Hematopoietic multipotent progenitor cell (in vitro differentiated cells): ENCODE results near the gene SUN5. TPM values are rescaled to one million over a fixed set of nuclear protein-coding genes. Genes with fewer than 3 reads are reported as not detected.

Source experiments
- DNase-seq, 3 donors: peaks; one replicate each; pipeline ENCODE4 v3.0.0-alpha.2; 2011 to 2015; ENCODE audit warnings: low read depth in 2 of 3, low spot score in 2 of 3
- total RNA-seq: library from RNA; depleted of rRNA; stranded (reverse); fragments of >200 nt; gene quantifications from one replicate; pipeline ENCODE4 v1.2.3, GENCODE V29; 2012

SUN5 gene
- total RNA-seq, 1 donor, result not detected

DNA sequence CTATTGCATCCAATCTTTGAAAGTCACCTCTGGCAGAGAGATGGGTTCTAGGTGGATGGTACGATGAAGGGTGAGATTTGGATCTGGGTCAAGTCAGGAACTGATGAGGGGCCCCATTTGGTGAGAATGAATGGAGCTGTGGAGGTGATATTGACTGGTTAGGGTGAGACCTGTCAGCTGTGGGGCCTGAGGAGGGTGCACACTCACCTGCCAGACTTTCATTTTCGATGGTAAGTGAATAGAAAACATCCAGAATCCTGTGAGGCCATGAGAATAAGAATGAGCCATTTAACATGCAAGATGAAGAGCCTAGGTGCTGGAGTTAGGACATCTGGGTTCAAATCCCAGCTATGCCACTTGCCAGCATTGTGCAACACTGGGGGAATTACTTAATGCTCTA, 6.8 kb downstream of the SUN5 start:
- no peak for DNase-seq

DNA sequence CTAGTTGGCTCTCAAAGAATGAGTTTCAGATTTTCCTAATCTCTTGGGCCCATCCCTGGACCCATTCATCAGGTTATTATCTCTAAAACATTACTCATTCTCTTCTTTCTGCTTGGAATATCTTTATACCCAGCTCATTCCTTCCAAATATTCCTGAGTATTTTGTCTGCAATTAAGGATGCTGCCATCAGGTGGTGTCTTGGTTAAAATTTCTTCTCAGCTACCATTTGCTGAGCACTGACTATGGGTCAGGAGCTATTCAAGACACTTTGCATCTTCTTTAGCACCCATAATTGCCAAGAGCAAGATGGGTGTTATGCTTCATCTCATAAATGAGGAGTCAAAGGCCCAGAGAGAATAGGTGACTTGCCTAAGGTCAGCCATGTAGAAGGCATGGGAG, 8.4 kb downstream of the SUN5 start:
- no peak for DNase-seq

DNA sequence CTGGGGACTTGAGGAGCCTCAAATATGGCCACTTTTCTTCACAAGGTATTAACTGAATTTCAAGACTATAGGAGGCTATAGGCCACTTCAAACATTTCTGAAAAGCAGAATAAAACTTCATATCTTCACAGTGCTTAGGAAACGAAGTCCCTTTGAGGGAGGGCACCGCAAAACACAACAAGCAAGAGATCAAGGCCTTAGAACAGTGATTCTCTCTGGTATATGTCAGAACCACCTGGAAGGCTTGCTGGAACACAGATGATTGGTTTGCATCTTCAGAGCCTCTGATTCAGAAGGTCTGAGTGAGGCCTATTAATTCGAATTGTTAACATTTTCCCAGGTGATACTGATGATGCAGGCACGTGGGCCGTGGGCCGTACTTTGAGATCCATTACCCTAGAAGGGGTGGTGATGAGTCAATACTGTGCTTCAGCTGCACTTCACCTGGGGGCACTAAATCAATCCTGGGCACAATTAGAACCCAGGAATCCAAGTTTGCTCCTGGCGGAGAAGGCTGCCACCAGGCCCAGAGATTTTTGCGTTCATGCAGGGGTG, 10.7 kb downstream of the SUN5 start:
- DNase-seq, result no peak

DNA sequence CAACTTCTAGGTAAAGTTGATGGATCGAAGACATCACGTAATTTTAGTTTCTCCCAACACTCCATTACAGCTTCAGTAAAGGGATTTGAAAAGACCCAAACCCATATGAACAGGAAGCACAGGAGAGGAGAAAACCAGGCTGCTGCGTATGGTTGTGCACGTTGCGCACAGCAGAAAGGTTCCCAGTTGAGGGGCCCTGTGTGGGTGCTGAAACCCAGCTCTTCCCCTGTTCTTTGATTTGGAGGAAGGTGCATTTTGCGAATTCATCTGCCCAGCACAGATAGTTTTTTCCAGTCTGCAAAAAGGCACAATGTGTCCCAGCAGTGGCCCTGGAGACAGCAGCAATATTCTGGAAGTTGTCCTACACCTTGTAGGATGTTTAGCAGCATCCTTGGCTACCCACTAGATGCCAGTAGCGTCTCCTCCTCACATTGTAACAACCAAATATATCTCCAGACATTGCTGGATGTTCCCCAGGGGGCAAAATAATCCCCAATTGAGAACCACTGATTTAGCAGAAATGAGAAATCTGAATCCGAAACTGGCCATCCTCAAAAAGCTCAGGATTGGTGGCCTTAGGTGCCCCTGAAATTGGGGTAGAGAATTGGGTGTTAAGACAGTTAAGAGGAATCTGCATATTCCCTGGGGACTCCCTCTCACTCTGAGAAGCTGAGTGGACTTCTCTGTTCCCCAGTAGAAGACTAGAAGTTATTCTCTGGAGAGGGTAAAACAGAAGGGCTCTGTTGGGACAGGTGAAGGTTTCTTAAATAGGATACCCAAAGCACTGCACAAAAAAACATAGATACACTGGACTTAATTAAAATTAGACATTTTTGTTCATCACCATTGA, 12.2 kb downstream of the SUN5 start:
- DNase-seq, result no peak

DNA sequence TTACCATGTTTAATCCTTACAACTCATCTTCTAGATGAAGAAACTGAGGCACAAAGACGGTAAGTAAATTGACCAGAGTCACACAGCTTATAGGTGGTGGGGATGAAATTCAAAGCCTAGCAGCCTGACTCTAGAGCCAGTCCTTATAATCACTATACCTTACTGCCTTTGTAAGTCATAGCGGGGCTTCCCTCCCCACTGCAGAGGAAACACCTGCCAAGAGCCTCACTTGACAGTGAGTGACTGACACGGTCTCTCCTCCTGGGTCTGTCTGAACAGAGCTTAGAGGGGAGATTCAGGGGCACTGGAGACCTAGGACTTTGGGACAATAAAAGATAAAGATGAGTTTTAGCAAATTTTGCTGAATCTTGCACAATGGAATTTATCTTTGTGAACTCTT, 12.8 kb downstream of the SUN5 start:
- DNase-seq, result no peak

DNA sequence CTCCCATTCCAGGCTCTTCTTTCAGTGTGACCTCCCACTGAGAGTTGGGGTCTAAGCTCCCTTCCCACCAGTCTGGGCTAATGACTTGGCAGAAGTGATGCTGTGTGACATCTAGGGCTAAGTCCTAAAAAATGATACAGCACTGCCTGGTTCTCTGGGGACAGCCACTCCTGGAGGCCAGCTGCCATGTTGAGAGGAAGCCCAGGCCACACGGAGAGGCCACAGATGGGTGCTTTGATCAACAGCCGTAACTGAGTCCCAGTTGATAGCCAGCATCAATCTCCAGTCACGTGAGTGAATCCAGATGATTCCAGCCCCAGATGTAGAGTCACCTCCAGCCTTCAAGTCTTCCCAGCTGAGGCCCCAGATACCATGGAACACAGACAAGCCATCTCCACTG, 13.8 kb downstream of the SUN5 start:
- no peak for DNase-seq

DNA sequence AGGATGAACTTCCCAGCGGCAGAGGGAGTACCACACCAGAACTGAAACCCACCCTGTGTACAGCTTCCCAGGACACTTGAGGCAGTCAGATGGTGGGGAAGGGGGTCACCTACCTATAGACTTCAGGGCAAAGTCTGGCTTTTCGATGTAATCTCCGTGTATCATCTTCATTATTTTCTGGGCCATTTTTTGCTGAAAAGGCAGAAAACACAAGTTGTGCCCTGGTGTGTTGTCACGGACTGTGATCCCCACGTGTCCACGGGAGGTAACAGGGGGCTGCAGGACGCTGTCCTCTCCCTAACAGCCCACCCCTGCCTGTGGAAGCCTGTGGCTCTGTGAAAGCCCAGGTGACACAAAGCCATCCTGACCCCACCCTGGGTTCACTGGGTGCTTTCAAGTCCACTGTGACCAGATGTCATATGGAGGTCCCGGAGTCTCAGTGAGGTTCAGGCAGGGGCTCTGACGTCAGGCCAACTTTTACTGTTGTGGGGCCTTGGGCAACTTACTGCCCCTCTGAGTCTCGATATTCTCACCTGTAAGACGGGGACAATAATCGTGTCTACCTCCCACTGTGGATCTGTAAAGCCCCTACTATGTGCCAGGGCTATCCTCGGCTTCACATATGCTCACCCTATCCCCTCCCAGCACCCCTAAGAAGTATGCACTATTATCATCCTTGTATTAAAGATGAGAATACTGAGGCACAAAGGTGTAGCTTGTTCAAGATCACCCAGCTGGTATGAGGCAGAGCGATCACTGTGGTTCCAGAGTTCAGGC, 14.5 kb downstream of the SUN5 start:
- no peak for DNase-seq

DNA sequence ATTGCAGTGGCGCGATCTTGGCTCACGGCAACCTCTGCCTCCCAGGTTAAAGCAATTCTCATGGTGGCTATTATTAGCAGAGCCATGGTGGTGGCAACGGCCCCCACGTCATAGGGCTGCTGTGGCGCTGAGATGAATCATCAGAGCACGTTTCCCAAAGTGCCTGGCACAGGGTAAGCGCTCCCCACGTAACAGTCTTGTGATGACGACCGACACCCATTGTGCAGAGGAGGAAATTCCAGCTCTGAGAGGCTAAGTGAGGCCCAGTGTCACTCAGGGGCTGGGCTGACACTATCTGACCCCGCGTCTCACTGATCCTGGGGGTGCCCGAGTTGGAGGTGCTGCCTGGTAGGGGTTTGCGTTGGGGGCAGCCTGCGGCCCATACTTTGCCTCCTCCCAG, 16.2 kb downstream of the SUN5 start:
- no peak for DNase-seq

DNA sequence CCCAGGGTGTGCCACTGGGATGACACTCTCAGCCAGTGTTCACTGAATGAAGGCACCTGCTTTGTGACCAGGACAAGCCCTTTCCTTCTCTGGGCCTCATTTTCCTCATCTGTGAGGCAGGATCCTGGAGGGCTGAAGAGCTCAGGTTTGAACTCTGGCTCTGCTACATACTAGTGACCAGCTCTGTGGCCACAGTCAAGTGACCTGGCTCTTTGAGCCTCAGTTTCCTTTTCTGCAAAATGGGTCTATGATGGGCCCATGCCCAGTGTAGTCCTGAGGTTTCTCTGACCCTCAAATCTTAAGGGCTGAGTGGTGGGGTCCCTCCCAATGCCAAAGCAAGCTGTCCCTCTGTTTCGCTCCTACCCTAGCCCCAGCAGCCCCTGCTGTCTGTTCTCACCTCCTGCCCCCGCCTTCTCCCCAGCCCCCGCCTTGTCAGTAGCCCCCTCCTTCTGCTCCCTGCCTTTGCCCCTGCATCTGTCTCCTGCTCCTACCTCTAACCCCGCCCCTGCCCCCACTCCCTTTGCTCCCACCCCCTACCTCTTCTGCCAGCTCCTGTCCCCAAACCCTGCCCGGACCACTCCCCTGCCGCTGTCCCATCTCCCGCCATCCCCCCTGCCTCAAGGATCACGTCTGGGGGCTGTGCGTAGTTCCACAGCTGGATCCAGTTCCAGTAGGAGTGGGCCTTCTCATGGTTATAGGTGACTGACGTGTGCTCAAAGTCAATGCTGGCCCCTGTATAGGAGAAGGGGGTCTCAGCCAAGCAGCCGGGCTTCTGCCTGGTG, 17.0 kb downstream of the SUN5 start:
- DNase-seq, result no peak

DNA sequence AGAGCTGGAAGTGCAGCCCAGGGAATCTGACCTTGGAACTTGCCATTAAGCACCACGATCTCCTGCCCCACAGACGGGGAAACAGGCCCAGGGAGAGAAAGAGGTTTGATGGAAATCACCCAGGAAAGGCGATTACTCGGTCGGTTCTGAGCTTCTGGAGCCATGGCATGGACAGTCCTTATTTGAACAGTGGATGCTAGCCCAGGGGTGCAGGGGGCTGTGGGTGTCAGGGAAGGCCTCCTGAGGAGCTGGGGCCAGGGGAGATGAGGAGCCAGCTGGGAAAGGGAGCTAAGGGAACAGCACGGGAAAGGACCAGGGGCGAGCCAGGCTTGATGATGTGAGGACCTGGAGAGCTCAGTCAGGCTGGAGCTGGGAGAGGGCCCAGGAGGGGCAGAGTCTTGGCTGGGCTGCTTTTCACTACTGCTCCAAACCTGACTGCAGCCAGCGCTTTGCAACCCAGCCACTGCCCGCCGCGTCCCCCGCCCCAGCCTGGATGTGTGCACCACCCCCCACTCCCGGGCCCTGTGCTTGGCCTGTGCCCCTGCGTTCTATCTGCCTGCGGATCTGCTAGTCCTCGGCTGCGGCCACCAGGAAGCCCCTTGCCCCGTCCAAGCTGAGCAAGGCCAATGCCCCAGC, 17.8 kb downstream of the SUN5 start:
- DNase-seq, result no peak

DNA sequence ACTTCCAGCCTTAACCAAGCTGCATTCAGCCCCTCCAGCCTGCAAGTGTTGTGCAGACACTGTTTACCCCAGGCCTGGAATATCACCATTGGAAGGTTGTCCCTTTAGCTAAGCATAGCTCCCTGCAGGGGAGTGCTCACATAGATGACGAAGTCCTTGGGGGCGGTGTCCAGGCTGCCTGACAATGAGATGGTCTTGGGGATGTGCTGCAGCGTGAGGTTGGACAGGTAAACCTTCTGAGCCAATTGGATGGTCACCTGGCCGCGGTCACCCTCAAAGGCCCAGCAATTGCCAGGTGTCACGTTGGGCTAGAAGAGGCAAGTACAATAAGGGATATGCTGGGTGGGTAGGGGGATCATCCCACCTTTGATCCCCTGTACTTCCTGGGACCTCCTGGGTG, 18.6 kb downstream of the SUN5 start:
- DNase-seq, result no peak

DNA sequence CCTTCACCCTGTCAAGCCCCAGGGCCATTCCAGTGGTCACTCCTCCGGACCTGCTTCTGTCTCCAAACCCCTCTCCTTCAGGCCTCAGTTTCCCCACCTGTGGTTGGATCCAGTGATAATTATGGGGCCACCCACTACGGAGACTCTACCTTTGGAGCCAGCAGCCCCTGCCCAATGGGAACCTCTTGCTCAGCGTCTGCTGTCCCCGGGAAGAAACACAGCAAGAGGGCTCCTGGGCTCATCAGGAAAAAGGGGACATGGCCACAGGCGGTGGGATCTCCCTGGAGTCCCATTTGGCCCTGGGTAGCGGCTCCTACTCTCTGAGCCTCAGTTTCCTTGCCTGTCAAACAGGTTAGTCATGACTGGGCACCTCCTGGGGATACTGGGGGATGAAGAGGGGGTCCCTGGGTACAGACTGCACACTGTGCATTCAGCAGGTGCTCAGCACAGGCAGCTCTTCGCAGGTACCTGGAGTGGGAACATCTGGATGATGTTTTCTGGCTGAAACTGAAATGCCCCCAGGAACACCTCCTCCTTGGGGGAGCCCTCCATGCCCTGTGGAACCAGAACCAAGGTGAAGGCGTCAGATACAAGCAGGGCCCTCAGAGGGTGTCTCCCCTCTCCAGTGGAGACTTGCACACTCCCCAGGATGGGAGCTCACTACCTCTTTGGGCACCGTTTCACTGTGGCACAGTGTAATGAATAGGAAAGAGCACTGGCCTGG, 19.4 kb downstream of the SUN5 start:
- DNase-seq, result no peak

DNA sequence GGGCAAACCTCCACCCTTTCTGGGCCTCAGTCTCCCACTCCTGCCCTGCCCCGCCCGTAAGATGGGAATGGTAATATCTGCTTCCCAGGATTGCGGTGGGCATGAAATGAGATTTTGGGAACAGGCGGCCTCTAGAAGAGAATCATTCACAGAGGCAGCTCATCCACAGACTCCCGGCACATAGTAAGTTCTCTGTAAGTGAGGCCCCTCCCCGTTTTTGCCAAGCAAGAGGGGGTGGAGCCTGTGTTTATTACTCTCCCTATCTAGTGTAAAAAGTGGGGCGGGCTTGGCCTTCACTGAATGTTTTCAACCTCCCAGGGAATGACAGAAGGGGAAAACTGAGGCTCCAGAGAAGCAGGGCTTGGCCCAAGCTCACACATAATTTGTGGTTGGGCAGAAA, 20.0 kb downstream of the SUN5 start:
- DNase-seq, result no peak

DNA sequence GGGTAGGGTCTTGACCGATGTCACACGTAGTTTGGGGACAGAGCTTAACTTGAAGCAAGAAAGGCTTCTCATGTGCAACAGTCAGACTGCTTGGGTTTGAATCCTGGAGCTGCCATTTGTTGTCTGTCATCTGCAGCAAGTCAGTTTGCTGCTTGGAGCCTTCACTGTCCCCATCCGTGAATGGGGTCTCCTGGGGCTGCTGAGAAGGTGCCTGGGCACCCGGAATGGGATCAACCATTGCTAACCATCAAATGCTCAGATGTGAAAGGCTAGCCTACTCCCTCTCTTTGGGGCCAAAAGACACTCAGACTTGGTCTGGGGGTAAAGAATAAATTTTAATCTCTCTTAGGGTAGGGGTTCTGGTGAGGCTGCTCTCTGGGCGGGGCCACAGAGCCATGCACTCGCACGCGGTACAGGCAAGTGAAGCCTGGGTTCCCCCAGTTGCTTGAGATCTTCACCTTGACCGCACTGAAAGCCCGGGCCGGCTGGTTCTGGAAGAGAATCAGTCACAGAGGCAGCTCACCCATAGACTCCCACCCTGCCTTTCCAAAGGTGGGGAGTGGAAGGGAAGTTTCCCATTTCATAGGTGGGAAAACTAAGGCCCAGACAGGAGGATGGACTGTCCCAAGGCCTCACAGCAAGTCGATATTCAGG, 20.6 kb downstream of the SUN5 start:
- DNase-seq, result no peak

DNA sequence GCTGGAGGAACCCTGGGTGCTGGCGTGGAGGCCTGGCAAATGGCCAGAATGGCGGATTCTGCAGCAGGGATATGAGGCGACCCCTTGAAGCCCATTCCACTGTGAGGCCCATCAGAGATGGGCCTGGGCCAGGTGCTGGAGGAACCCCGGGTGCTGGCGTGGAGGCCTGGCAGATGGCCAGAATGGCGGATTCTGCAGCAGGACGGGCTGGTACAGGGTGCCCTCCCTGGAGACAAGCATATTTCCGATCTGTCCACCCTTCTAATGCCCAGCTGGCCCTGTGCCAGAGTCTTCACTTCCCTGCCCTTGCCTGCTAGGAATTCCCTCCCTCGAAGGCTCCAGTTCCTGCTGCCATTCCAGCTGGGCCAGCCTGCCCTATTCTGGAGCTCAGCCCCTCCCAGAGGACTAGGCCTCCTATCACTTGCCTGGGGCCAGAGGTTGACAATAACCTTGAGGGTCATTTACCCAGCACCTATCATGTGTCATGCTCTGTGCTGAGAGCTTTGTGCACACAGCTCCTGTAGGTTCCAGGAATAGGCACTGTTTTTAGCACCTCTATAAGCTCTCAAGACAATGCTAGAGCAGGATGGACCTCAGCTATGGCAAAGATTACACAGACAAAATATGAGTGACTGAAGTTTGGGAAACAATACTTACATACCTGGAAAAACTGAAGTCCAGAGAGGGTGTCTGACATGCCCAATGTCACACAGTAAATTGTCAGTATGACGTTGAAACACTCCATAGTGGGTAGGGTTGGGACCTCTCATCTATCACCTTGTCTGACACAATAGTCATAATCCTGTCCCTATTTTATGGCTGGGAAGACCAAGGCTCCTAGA, 21.4 kb downstream of the SUN5 start:
- DNase-seq, result no peak

DNA sequence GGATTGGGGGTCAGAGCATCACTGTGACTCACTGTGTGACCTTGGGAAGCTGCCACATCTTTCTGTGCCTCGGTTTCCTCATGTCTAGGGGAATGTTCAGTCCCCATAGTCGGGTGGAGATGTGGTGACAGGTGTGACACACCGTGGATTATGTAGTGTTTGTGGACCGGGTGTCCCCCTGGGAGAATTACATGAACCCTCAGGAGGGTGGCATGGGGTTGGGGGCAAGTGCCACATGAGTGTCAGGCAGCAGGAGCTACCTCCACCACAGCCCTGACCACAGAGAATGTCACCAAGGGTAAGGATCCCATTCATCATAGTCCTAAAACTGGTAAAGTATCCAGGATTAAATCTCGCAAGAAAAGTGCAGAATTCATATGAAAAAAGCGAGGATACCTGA, 23.2 kb downstream of the SUN5 start:
- DNase-seq, result no peak

DNA sequence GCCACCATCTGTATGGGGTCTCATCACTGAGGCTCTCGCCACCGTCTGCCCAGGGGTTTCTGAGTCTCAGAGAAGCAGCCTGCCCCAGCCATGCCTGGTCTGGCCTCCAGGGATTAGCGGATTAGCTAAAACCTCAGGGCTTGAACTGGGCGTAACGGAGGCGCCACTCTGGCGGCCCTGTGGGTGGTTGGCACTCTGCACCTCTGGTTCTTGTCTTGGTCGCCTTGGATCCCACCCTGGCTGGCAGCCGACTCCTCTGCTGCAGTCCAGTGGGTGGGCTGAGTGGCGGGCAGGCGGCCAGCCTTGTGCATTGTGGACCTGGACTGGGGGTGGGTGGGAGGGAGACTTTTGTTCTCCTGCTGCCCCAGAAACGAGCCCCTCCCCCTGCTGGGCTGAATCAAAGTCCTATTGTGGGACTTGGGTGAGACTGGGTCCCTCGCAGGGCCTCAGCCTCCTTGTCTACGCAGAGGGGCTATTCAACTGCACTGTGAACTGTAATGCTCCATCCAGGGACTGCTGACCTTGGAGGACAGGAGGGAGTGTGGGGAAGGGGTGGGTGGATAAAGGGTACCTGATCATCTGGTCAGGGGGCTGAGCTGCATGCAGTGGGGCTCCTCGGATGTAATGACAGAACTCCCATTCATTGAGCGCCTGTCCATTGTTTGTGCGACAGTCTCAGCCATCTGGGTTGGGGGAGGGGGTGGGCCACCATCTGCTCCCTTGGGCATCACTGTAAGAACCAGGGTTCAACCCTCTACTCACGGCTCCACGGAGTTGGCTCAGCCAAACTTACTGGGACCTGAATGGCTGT, 23.9 kb downstream of the SUN5 start:
- DNase-seq, result no peak
